ENCODE results near the gene FAM8A1.

DNA sequence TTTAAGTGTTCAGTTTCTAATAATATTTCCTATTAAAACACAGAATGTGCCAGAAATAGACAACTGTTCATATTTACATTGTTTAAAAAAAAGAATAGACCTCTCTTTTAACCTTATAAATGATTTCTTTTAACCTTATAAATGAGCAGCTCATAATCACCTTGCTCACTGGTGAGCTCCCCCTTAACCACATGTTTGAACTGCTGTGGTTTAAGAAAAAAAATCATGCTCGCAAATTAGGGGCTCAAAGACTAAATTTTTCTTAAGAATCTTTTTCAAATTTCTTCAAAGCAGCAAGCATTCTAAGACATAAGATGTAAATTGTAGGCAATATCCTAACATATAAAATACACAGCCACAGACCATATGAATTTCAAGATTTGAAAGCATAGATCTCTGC lies 32.8 kb downstream of the FAM8A1 start:
- TF ChIP-seq, protein P1, sequence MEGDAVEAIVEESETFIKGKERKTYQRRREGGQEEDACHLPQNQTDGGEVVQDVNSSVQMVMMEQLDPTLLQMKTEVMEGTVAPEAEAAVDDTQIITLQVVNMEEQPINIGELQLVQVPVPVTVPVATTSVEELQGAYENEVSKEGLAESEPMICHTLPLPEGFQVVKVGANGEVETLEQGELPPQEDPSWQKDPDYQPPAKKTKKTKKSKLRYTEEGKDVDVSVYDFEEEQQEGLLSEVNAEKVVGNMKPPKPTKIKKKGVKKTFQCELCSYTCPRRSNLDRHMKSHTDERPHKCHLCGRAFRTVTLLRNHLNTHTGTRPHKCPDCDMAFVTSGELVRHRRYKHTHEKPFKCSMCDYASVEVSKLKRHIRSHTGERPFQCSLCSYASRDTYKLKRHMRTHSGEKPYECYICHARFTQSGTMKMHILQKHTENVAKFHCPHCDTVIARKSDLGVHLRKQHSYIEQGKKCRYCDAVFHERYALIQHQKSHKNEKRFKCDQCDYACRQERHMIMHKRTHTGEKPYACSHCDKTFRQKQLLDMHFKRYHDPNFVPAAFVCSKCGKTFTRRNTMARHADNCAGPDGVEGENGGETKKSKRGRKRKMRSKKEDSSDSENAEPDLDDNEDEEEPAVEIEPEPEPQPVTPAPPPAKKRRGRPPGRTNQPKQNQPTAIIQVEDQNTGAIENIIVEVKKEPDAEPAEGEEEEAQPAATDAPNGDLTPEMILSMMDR (IDR thresholded peaks at IDR 0.05): no peak
- TF ChIP-seq POLR2A (IDR thresholded peaks at IDR 0.05): no peak
